ENCODE data around the gene NPC1L1. TPM values are rescaled to one million over a fixed set of nuclear protein-coding genes. Genes with fewer than 3 reads are reported as not detected.

Gene NPC1L1
- total RNA-seq (2014; rRNA removed; shearing (Covaris generic); ENCODE audit: low replicate concordance), result 0.07 TPM in 1 of 2 replicates, not detected in the other

GRCh38 chr7:44541028-44541869 is at the start of gene NPC1L1:
NPC1L1 (minus strand) TSS chr7:44541330; CDS start chr7:44541259, 71 bp downstream.
- H3K9me3 ChIP-seq, result no peaks in the 10 kb centered on the region
- no peak within 1 kb of the TSS for H3K4me3 ChIP-seq
- H3K36me3 ChIP-seq, result no peaks in the 10 kb centered on the region
- no peak for DNase-seq
- no peaks in the 10 kb centered on the region for H3K27me3 ChIP-seq

GRCh38 chr7:44590910-44591309 is 49.8 kb upstream of the NPC1L1 start:
- H3K9me3 ChIP-seq, result no peaks in the 10 kb centered on the region
- H3K36me3 ChIP-seq, result no peaks in the 10 kb centered on the region
- no peak for DNase-seq

GRCh38 chr7:44587843-44588711 is 46.9 kb upstream of the NPC1L1 start:
- Histone ChIP-seq H3K9me3 (no peaks in the 10 kb centered on the region), H3K4me3 (no peak overlapping the region), H3K27me3 (no peaks in the 10 kb centered on the region), H3K36me3 (no peaks in the 10 kb centered on the region)
- peak; percentile 20 for DNase-seq

More at GRCh38 chr7:44590910-44591309, 49.8 kb upstream of the NPC1L1 start:
- no peaks in the 10 kb centered on the region for H3K27me3 ChIP-seq
- no peak overlapping the region for H3K4me3 ChIP-seq

- H3K36me3 ChIP-seq, result peaks cover 32% of the 10 kb centered on the region
- H3K27me3 ChIP-seq, result no peaks in the 10 kb centered on the region
- no peak for DNase-seq
- no peaks in the 10 kb centered on the region for H3K9me3 ChIP-seq
- peak overlapping the region; percentile 84 for H3K4me3 ChIP-seq
Observed at GRCh38 chr7:44583146-44583865, 42.2 kb upstream of the NPC1L1 start.

GRCh38 chr7:44581879-44582603 is 40.9 kb upstream of the NPC1L1 start, which contains the start of gene TMED4:
TMED4 (minus strand) TSS chr7:44582231; CDS start chr7:44582206, 25 bp downstream.
- Histone ChIP-seq H3K36me3 (peaks cover 39% of the 10 kb centered on the region), H3K9me3 (no peaks in the 10 kb centered on the region), H3K27me3 (no peaks in the 10 kb centered on the region), H3K4me3 (peak within 1 kb of the TSS; percentile 84)
- peak; percentile 98 for DNase-seq

- no peak for DNase-seq
- H3K4me3 ChIP-seq, result peak overlapping the region; percentile 84
- no peaks in the 10 kb centered on the region for H3K27me3 ChIP-seq
- no peaks in the 10 kb centered on the region for H3K9me3 ChIP-seq
- H3K36me3 ChIP-seq, result peaks cover 39% of the 10 kb centered on the region
Observed at GRCh38 chr7:44580945-44581878, 40.1 kb upstream of the NPC1L1 start.

GRCh38 chr7:44576228-44576627 is 35.1 kb upstream of the NPC1L1 start:
- Histone ChIP-seq H3K4me3 (no peak overlapping the region), H3K27me3 (no peaks in the 10 kb centered on the region), H3K9me3 (no peaks in the 10 kb centered on the region), H3K36me3 (peaks cover 72% of the 10 kb centered on the region)
- DNase-seq, result no peak

GRCh38 chr7:44575054-44575453 is 33.9 kb upstream of the NPC1L1 start:
- no peak for DNase-seq
- Histone ChIP-seq H3K9me3 (no peaks in the 10 kb centered on the region), H3K36me3 (peaks cover 72% of the 10 kb centered on the region), H3K4me3 (peak overlapping the region; percentile 100; the same call in 1 of the 2 replicates), H3K27me3 (no peaks in the 10 kb centered on the region)

GRCh38 chr7:44574287-44574872 is 33.2 kb upstream of the NPC1L1 start:
- peaks cover 72% of the 10 kb centered on the region for H3K36me3 ChIP-seq

GRCh38 chr7:44573464-44574286 is 32.5 kb upstream of the NPC1L1 start, which contains the start of gene DDX56:
DDX56 (minus strand) TSS chr7:44573908; CDS start chr7:44573895, 13 bp downstream.
- Histone ChIP-seq H3K27me3 (no peaks in the 10 kb centered on the region), H3K4me3 (peak within 1 kb of the TSS; percentile 100), H3K9me3 (no peaks in the 10 kb centered on the region), H3K36me3 (peaks cover 73% of the 10 kb centered on the region)
- DNase-seq, result peak; percentile 95

More at GRCh38 chr7:44574287-44574872, 33.2 kb upstream of the NPC1L1 start:
- no peaks in the 10 kb centered on the region for H3K9me3 ChIP-seq
- peak overlapping the region; percentile 100 for H3K4me3 ChIP-seq
- no peak for DNase-seq
- no peaks in the 10 kb centered on the region for H3K27me3 ChIP-seq

- H3K36me3 ChIP-seq, result peaks cover 77% of the 10 kb centered on the region
- DNase-seq, result peak; percentile 52
Observed at GRCh38 chr7:44572771-44573170, 31.6 kb upstream of the NPC1L1 start.

GRCh38 chr7:44569959-44570358 is 28.8 kb upstream of the NPC1L1 start:
- Histone ChIP-seq H3K27me3 (no peaks in the 10 kb centered on the region), H3K36me3 (peaks cover 83% of the 10 kb centered on the region), H3K9me3 (no peaks in the 10 kb centered on the region), H3K4me3 (no peak overlapping the region)
- no peak for DNase-seq

More at GRCh38 chr7:44572771-44573170, 31.6 kb upstream of the NPC1L1 start:
- H3K4me3 ChIP-seq, result peak overlapping the region; percentile 100
- H3K27me3 ChIP-seq, result no peaks in the 10 kb centered on the region
- H3K9me3 ChIP-seq, result no peaks in the 10 kb centered on the region

GRCh38 chr7:44568771-44569560 is 27.8 kb upstream of the NPC1L1 start:
- H3K9me3 ChIP-seq, result no peaks in the 10 kb centered on the region
- no peaks in the 10 kb centered on the region for H3K27me3 ChIP-seq
- DNase-seq, result no peak
- peaks cover 88% of the 10 kb centered on the region for H3K36me3 ChIP-seq
- no peak overlapping the region for H3K4me3 ChIP-seq
